NCI-H526 treated with DMSO at 0.1 percent for 48 hours (cell line): ENCODE measurements around the gene ATP4B.

Experiments used
- DNase-seq: peaks from one replicate; lab custom pipeline; 2025; lab: John Stamatoyannopoulos, UW

Gene ATP4B

GRCh38 chr13:113642563-113642962 is 15.4 kb downstream of the ATP4B start:
- no peak for DNase-seq

- DNase-seq, result no peak
These were observed 16.6 kb downstream of the ATP4B start for GRCh38 chr13:113641426-113641825.

GRCh38 chr13:113639616-113640262 is 18.3 kb downstream of the ATP4B start:
- DNase-seq, result no peak

- DNase-seq, result no peak
These were observed 19.2 kb downstream of the ATP4B start for GRCh38 chr13:113638806-113639205.

GRCh38 chr13:113638173-113638746 is 19.7 kb downstream of the ATP4B start:
- no peak for DNase-seq

GRCh38 chr13:113637262-113638160 is 20.5 kb downstream of the ATP4B start:
- DNase-seq, result no peak

- no peak for DNase-seq
These were observed 21.6 kb downstream of the ATP4B start for GRCh38 chr13:113636266-113636963.

GRCh38 chr13:113635709-113636108 is 22.3 kb downstream of the ATP4B start:
- no peak for DNase-seq

GRCh38 chr13:113635048-113635420 is 23.0 kb downstream of the ATP4B start:
- DNase-seq, result no peak

- DNase-seq, result no peak
These were observed 23.5 kb downstream of the ATP4B start for GRCh38 chr13:113634279-113635047.

- no peak for DNase-seq
These were observed 24.5 kb downstream of the ATP4B start for GRCh38 chr13:113633485-113633873.

GRCh38 chr13:113632706-113633484 is 25.1 kb downstream of the ATP4B start:
- DNase-seq, result no peak

- DNase-seq, result no peak
These were observed 26.5 kb downstream of the ATP4B start for GRCh38 chr13:113631341-113632095.

GRCh38 chr13:113630804-113631203 is 27.2 kb downstream of the ATP4B start:
- DNase-seq, result no peak

GRCh38 chr13:113630296-113630695 is 27.7 kb downstream of the ATP4B start:
- no peak for DNase-seq

- DNase-seq, result no peak
These were observed 28.1 kb downstream of the ATP4B start for GRCh38 chr13:113629866-113630265.

GRCh38 chr13:113628291-113629270 is 29.4 kb downstream of the ATP4B start:
- no peak for DNase-seq

GRCh38 chr13:113627136-113627535 is 30.9 kb downstream of the ATP4B start:
- DNase-seq, result no peak
